HG02943 (cell line): Measurements from ENCODE around the gene EPHA4.
"Not testable (repeated sequence)": the region's sequence is repeated elsewhere in the genome, so short reads cannot be mapped to it uniquely, and the experiment has no call there.

Source experiments
- ATAC-seq: cut with Tn5 transposase; IDR thresholded peaks from one replicate; pipeline ENCODE4 v1.9.1; 2021; ENCODE audit warnings: mild to moderate bottlenecking, low read depth, moderate library complexity; ENCODE audit not compliant: unreplicated experiment

The EPHA4 gene

GRCh38 chr2:221513232-221513631 is 58.9 kb downstream of the EPHA4 start:
- no peak for ATAC-seq

GRCh38 chr2:221511325-221511724 is 60.8 kb downstream of the EPHA4 start:
- ATAC-seq = not testable (repeated sequence)

GRCh38 chr2:221506469-221506868 is 65.6 kb downstream of the EPHA4 start:
- no peak for ATAC-seq

GRCh38 chr2:221505605-221506004 is 66.5 kb downstream of the EPHA4 start:
- no peak for ATAC-seq

DNA sequence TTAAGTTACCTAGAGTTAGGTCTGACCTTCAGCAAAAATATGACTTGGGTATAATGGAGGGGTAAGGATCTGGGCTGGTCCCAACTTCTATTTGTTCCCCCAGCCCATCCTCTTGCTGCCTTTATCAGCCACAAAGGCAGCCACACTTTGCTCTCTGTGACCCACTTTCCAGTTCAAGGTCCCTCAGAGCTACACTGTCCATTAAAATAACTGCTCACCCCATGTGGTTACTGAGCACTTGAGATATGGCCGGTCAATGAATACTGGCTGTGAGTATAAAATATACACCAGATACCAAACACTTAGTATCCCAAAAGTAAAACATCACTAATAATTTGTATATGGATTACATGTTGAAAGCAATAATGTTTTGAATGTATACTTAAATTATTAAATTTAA is 67.2 kb downstream of the EPHA4 start:
- no peak for ATAC-seq

GRCh38 chr2:221503965-221504364 is 68.1 kb downstream of the EPHA4 start:
- no peak for ATAC-seq

DNA sequence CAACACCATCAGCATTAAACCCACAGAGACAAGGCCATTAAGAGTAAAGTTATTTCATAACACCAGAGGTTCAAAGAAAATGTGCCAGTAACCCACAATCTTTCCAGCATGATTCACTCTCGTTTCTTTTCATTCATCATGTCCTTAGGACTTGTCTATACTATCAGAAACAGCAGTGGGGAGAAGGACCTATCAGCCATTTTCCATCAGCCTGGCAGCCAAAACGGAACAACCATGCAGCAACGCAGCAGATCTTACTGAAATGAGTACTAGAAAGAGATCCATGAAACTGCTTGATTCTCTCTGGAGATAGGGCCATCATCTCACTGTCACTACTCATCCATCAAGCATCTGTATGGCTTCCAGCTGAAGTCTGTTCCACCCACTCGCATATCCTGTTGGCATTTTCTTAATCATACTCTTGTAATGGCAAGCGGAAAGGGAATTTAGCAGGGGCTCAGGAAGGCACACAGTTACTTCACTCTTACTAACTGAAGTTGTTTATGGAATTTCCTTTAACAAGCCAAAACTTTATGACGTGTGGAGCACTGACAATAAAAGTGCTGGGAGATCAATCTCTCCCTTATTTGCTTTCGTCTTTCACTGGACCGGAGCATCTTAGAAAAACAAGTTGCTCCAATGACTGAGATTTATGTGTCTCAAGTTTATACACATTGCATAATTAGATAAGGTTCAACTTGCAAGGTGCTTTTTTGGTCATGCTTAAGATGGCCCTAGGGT is 69.7 kb downstream of the EPHA4 start:
- ATAC-seq = no peak

- ATAC-seq = no peak
Observed at GRCh38 chr2:221501883-221502269, 70.2 kb downstream of the EPHA4 start.

- no peak for ATAC-seq
Observed at GRCh38 chr2:221501210-221501882, 70.8 kb downstream of the EPHA4 start.

DNA sequence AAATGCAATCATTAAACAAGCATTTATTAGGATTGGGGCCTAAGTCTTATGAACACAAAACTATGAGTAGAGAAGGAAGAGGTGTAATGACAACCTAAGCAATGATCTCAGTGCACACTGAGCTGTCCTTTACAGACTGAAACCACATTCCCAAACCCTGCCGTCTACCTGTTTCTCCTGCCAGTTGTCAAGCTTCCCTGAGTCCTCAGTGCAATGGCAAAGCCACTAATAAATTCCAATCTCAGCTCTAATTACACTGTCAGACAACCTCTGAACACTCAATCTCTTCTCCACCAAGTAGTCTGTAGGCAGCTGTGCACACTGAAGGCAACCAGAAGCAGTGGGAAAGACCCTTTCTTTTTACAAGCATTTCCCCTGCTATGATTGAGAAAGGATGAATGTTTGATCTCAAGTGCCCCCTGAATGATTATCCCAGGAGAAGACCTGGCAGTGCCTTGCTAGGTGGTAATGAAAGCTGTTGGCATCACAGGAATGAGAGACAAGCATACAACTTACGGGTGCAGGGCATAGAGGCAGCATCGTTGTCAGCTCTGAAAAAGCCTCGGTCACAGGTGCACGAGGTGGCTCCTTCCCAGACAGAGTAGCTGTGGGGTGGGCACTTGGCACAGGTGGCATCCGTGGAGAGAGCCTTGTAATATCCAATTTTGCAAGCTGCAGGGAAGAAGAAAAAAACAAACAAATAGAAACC is 71.4 kb downstream of the EPHA4 start:
- ATAC-seq = no peak

- no peak for ATAC-seq
Observed at GRCh38 chr2:221495731-221496130, 76.4 kb downstream of the EPHA4 start.

DNA sequence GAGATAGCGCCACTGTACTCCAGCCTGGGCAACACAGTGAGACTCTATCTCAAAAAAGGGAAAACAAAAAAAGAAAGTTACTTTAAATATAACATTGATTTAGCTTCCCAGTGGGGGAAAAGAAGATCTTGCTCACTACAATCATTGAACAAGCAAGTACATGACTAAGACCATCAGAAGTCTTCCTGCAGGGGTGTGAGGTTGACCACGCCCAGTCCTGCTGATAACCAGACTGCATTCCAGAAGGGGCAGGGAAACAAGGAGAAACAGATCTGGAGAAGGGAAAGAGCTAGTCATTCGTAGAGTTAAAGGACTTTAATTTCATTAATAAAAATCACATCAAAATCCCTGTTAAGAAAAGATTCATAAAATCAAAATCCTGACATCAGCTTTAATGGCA is 77.5 kb downstream of the EPHA4 start:
- ATAC-seq = no peak

DNA sequence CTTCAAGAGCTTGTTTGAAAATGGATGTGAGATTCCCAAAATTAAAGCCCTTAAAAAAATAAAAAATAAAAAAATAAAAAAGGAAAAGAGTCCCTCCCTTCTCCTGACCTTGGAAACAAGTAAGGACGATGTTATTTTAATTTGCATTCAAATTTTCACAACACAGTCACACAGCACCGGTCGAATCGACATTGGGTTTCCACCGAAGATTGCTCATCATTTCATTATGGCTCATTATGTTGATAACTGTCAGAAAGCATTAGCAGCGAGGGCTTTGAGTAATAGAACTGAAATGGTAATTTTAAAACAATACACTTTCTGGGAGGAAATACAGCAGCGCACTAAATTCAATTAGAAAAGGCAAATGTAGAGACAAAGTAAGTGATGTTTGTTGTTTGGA is 78.7 kb downstream of the EPHA4 start:
- no peak for ATAC-seq

- ATAC-seq = no peak
Observed at GRCh38 chr2:221492636-221493035, 79.5 kb downstream of the EPHA4 start.

GRCh38 chr2:221490506-221491060 is 81.5 kb downstream of the EPHA4 start:
- no peak for ATAC-seq

DNA sequence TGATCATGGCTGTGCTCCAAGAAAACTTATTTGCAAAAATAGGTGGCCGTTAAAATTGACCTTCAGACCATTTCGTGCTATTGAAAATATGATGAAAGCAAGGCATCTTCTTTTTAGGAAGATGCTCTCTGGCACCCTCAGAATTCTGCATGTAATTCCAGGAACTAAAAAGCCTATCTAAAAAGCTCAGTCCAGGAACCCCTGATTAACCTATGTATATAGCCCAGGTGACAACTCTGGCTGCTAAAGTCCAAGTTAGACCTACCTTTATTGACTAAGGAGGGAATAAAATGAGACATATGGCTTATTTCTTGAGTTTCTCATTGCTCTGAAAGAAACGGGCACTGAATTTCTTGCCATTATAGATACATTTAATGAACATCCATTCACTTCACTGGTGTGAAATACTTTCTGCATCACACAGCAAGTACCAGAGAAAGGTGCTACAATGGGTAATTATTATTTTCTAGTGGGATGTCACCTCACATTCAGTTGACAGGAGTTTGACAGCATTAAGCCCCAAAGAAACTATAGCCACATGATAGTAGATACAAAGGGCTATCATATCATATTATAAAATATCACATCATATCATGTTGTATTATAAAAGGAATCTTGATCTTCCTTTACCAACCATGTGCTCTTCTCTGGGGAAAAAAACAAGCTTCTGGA is 83.8 kb downstream of the EPHA4 start:
- no peak for ATAC-seq

DNA sequence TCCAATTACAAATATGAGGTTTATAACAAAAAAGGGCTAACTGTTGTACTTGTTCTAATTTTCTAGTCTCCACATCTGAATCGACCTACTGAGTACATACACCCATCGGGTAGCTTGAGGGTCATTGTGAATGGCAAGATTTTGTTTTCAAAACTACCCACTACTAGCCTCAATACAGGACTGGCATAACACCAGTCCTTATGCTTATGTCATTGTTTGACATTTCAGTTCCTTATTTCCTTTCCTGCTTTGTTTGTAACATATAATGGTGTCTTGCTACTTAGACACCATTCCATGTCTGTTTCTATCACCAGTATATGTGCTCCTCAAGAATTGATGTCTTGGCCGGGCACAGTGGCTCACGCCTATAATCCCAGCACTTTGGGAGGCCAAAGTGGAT is 86.0 kb downstream of the EPHA4 start:
- ATAC-seq = no peak

DNA sequence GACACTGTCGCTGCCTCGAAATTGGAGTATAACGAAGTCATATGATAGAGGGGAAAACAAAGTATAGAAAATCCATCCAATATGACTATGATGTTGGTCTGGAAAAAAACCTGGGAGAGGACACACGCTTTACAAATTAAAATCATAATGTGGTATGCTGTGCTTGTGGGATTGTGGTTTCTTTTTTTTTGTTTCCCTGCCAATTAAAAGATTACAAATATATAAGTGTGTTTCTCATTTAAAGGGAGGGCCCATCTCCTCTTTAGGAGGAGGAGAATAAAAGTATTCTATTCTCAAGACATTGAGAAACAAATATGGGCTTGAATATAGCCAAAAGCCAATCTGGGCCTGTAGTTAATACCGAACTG is 86.6 kb downstream of the EPHA4 start:
- ATAC-seq = no peak

GRCh38 chr2:221484761-221485502 is 87.2 kb downstream of the EPHA4 start:
- no peak for ATAC-seq
